Measurements from ENCODE around the gene SEC16B.

DNA sequence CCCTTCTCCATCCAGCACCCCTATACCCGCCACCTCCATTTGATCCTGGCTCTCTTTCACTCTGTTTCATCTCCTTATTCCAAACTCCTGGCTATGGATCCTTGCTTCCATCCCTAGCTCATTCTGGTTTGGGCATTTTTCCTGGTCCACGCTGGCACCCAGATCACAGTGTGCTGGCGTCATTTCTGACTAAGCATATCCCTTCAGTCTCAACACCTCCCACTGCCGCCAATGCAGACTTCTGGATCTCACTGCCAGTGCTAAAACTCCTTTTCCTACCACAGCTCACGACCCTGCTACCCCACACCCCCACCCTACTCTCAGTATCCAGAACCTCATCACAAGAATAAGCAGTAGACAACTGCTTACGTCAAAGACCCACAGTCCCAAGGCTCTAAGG lies 16.3 kb downstream of the SEC16B start:
- TF ChIP-seq, protein P1, sequence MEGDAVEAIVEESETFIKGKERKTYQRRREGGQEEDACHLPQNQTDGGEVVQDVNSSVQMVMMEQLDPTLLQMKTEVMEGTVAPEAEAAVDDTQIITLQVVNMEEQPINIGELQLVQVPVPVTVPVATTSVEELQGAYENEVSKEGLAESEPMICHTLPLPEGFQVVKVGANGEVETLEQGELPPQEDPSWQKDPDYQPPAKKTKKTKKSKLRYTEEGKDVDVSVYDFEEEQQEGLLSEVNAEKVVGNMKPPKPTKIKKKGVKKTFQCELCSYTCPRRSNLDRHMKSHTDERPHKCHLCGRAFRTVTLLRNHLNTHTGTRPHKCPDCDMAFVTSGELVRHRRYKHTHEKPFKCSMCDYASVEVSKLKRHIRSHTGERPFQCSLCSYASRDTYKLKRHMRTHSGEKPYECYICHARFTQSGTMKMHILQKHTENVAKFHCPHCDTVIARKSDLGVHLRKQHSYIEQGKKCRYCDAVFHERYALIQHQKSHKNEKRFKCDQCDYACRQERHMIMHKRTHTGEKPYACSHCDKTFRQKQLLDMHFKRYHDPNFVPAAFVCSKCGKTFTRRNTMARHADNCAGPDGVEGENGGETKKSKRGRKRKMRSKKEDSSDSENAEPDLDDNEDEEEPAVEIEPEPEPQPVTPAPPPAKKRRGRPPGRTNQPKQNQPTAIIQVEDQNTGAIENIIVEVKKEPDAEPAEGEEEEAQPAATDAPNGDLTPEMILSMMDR (IDR thresholded peaks at IDR 0.05; ENCODE audit: low read depth, low read length, missing input control), result no peak
- TF ChIP-seq FOXA1 (IDR thresholded peaks at IDR 0.05), result no peak
- no peak for TF ChIP-seq JUND (IDR thresholded peaks at IDR 0.05)

Measured in liver (tissue), 3 donors.